ENCODE measurements around the gene EEF1G. TPM values are rescaled to one million over a fixed set of nuclear protein-coding genes. Genes with fewer than 3 reads are reported as not detected.
A peak's percentile ranks its signal among the peaks of the same experiment; 100 is the strongest.

The EEF1G gene
- total and polyA plus RNA-seq, 2 of the 13 experiments (the other 11 are each of a cell fraction or from before 2014, with no cell fraction given), result 1,787 to 2,144 TPM

DNA sequence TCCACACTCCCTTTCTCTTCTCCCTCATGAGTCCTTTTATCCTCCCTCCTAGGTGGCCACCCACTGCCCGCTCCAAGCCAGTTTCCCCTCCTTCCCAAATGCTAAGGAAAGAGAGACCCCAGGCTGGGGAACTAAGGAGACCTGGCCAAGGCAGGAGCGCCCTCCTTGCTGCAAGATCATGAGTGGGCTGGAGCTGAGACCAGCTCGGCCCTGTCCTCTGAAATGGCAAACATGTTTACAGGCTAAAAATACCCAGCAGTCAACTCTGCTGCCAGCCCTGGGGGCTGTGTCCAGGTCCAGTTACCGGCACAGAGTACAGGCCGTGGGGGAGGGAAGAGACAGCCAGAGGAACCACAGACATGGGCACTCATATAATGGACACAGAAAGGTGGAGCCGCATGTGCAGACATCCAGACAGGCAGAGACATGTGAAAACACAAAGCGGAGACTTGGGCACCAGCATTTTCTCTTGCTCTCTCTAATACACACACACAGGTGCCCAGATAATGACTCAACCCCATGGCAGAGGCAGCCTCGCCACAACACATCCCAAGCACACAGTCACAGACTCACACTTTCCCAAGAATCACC, 25.9 kb downstream of the EEF1G start (continued):
- TF ChIP-seq CEBPG (CRISPR knock-in tag; IDR thresholded peaks at IDR 0.05), result no peak
- TF ChIP-seq, protein P1, sequence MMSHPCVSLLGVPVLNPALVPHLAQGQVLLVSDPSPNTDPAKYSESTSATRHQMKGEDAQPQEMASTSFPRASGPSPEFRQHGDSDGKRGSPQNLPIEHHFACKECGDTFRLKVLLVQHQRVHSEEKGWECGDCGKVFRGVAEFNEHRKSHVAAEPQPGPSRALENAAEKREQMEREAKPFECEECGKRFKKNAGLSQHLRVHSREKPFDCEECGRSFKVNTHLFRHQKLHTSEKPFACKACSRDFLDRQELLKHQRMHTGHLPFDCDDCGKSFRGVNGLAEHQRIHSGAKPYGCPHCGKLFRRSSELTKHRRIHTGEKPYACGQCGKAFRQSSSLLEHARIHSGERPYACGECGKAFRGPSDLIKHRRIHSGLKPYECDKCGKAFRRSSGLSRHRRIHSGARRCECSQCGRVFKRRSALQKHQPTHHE (CRISPR knock-in tag; IDR thresholded peaks at IDR 0.05; ENCODE audit: borderline replicate concordance), result no peak
- no peak for TF ChIP-seq ZNF746 (CRISPR knock-in tag; IDR thresholded peaks at IDR 0.05)
- peak; percentile 76 for TF ChIP-seq RARA (CRISPR knock-in tag; IDR thresholded peaks at IDR 0.05)
- TF ChIP-seq ZBTB21 (CRISPR knock-in tag; IDR thresholded peaks at IDR 0.05), result no peak
- TF ChIP-seq, protein P2, sequence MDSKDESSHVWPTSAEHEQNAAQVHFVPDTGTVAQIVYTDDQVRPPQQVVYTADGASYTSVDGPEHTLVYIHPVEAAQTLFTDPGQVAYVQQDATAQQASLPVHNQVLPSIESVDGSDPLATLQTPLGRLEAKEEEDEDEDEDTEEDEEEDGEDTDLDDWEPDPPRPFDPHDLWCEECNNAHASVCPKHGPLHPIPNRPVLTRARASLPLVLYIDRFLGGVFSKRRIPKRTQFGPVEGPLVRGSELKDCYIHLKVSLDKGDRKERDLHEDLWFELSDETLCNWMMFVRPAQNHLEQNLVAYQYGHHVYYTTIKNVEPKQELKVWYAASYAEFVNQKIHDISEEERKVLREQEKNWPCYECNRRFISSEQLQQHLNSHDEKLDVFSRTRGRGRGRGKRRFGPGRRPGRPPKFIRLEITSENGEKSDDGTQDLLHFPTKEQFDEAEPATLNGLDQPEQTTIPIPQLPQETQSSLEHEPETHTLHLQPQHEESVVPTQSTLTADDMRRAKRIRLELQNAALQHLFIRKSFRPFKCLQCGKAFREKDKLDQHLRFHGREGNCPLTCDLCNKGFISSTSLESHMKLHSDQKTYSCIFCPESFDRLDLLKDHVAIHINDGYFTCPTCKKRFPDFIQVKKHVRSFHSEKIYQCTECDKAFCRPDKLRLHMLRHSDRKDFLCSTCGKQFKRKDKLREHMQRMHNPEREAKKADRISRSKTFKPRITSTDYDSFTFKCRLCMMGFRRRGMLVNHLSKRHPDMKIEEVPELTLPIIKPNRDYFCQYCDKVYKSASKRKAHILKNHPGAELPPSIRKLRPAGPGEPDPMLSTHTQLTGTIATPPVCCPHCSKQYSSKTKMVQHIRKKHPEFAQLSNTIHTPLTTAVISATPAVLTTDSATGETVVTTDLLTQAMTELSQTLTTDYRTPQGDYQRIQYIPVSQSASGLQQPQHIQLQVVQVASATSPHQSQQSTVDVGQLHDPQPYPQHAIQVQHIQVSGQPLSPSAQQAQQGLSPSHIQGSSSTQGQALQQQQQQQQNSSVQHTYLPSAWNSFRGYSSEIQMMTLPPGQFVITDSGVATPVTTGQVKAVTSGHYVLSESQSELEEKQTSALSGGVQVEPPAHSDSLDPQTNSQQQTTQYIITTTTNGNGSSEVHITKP (CRISPR knock-in tag; IDR thresholded peaks at IDR 0.05; ENCODE audit: low read depth), result peak; percentile 53; the same call in 1 of the 2 replicates
- TF ChIP-seq, protein P3, sequence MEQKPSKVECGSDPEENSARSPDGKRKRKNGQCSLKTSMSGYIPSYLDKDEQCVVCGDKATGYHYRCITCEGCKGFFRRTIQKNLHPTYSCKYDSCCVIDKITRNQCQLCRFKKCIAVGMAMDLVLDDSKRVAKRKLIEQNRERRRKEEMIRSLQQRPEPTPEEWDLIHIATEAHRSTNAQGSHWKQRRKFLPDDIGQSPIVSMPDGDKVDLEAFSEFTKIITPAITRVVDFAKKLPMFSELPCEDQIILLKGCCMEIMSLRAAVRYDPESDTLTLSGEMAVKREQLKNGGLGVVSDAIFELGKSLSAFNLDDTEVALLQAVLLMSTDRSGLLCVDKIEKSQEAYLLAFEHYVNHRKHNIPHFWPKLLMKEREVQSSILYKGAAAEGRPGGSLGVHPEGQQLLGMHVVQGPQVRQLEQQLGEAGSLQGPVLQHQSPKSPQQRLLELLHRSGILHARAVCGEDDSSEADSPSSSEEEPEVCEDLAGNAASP (CRISPR knock-in tag; IDR thresholded peaks at IDR 0.05; ENCODE audit: borderline replicate concordance), result no peak
- TF ChIP-seq ZKSCAN5 (CRISPR knock-in tag; IDR thresholded peaks at IDR 0.05), result no peak
- 0 out of 2 replicates have a peak, but pooled peaks have one; percentile 25 for TF ChIP-seq AHR (CRISPR knock-in tag; IDR thresholded peaks at IDR 0.05)
- no peak for TF ChIP-seq ARNT (IDR thresholded peaks at IDR 0.05)
- TF ChIP-seq ETV5 (CRISPR knock-in tag; IDR thresholded peaks at IDR 0.05; ENCODE audit: borderline replicate concordance), result no peak; the same call in 1 of the 2 replicates
- TF ChIP-seq ZNF263 (CRISPR knock-in tag; IDR thresholded peaks at IDR 0.05), result no peak
- TF ChIP-seq FOXM1 (CRISPR knock-in tag; IDR thresholded peaks at IDR 0.05), result no peak
- TF ChIP-seq MZF1 (CRISPR knock-in tag; IDR thresholded peaks at IDR 0.05; ENCODE audit: borderline replicate concordance), result no peak
- TF ChIP-seq XBP1 (CRISPR knock-in tag; IDR thresholded peaks at IDR 0.05), result no peak
- TF ChIP-seq ZNF839 (CRISPR knock-in tag; IDR thresholded peaks at IDR 0.05; ENCODE audit: borderline replicate concordance), result no peak
- TF ChIP-seq, protein P4, sequence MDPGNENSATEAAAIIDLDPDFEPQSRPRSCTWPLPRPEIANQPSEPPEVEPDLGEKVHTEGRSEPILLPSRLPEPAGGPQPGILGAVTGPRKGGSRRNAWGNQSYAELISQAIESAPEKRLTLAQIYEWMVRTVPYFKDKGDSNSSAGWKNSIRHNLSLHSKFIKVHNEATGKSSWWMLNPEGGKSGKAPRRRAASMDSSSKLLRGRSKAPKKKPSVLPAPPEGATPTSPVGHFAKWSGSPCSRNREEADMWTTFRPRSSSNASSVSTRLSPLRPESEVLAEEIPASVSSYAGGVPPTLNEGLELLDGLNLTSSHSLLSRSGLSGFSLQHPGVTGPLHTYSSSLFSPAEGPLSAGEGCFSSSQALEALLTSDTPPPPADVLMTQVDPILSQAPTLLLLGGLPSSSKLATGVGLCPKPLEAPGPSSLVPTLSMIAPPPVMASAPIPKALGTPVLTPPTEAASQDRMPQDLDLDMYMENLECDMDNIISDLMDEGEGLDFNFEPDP (CRISPR knock-in tag; conservative IDR thresholded peaks at IDR 0.05), result no peak
- TF ChIP-seq, protein P5, sequence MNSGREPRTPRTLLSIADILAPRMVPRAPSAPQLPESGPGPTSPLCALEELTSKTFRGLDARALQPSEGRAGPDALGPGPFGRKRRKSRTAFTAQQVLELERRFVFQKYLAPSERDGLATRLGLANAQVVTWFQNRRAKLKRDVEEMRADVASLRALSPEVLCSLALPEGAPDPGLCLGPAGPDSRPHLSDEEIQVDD (CRISPR knock-in tag; IDR thresholded peaks at IDR 0.05; ENCODE audit: borderline replicate concordance), result no peak
- TF ChIP-seq MBD4 (IDR thresholded peaks at IDR 0.05; ENCODE audit: borderline replicate concordance, low read length), result no peak
- TF ChIP-seq MED8 (CRISPR knock-in tag; IDR thresholded peaks at IDR 0.05; ENCODE audit: insufficient replicate concordance), result no peak
- TF ChIP-seq, protein P6, sequence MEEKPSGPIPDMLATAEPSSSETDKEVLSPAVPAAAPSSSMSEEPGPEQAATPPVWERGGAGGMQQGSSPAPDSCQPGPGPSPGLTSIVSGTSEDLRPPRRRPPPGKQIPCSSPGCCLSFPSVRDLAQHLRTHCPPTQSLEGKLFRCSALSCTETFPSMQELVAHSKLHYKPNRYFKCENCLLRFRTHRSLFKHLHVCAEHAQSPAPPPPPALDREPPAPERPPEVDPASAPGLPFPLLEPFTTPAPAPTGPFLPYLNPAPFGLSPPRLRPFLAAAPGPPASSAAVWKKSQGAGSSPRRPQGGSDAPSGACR (CRISPR knock-in tag; IDR thresholded peaks at IDR 0.05), result 0 out of 2 replicates have a peak, but pooled peaks have one; percentile 56
- no peak for TF ChIP-seq MAFK (conservative IDR thresholded peaks at IDR 0.05 in 1 of 2, IDR thresholded peaks at IDR 0.05 in 1 of 2; ENCODE audit: low read length in 2 of 2)

All from HepG2 (cell line).